ENCODE measurements around the gene GLCE. TPM values are rescaled to one million over a fixed set of nuclear protein-coding genes. Genes with fewer than 3 reads are reported as not detected.

GLCE gene
- total and polyA plus RNA-seq, 4 experiments from 2014 or later = 6.1 to 9.0 (median 7.2) TPM

DNA sequence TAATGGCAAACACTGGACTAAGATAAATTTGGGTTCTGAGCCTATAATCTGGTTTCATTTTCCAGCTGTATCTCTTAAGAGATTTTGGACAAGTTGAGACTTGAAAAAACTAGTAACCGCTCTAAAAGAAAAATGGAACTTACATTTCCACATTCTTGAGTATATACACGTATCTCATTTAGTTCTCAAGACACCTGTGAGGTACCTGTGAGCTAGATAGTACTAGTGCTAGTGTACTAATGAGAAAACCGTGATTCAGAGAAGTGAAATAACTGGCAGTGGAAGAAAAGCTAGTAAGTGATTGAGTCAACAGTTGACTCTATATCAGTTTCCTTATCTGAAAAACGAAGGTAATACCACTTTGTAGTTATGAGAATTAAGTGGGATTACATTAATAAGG, 76.1 kb downstream of the GLCE start:
- Mint-ChIP-seq H3K27ac (no peak overlapping the region), H3K36me3 (peaks cover 3 to 15% of the 10 kb centered on the region in 2 donors)

GRCh38 chr15:69237718-69238117, 77.3 kb downstream of the GLCE start:
- Histone ChIP-seq H3K4me1 (ENCODE audit: insufficient read depth, low read length) (no peaks in the 10 kb centered on the region), H3K4me3 (ENCODE audit: low read length in 2 of 2) (no peak overlapping the region), H3K9me3 (ENCODE audit: control insufficient read depth in 1 of 2, low read length in 2 of 2) (no peaks in the 10 kb centered on the region), H3K27me3 (ENCODE audit: insufficient read depth, low read length) (no peaks in the 10 kb centered on the region), H3K27ac (ENCODE audit: low read depth, low read length) (no peak overlapping the region), H3K36me3 (ENCODE audit: insufficient read depth, low read length) (no peaks in the 10 kb centered on the region)
- Mint-ChIP-seq H3K4me1 (no peaks in the 10 kb centered on the region), H3K27me3 (no peaks in the 10 kb centered on the region), H3K4me3 (no peak overlapping the region), H3K36me3 (peaks cover 3 to 8% of the 10 kb centered on the region in 2 donors), H3K27ac (no peak overlapping the region), H3K9me3 (peaks cover 0 to 8% (median 0%) of the 10 kb centered on the region in 8 donors)
- intact Hi-C loops (cut with micrococcal nuclease) = no loop called here
- ChIA-PET CTCF (ENCODE audit: partially characterized antibody) (interaction anchor here (0.8 kb wide), 1 partner anchor 157 kb away, joined by 3 read pairs; no protein-coding TSS in a partner anchor), POLR2A (ENCODE audit: partially characterized antibody) (no interaction called here)
- no peak for DNase-seq

More for the DNA sequence above, 76.1 kb downstream of the GLCE start:
- DNase-seq = no peak
- no peaks in the 10 kb centered on the region for H3K27me3 ChIP-seq (ENCODE audit: insufficient read depth, low read length)
- no peaks in the 10 kb centered on the region for H3K36me3 ChIP-seq (ENCODE audit: insufficient read depth, low read length)
- Mint-ChIP-seq H3K9me3 (peaks cover 0 to 8% (median 0%) of the 10 kb centered on the region in 8 donors), H3K4me1 (no peaks in the 10 kb centered on the region), H3K4me3 (no peak overlapping the region), H3K27me3 (no peaks in the 10 kb centered on the region)
- CTCF ChIA-PET (ENCODE audit: partially characterized antibody) = no interaction called here
- H3K9me3 ChIP-seq (ENCODE audit: control insufficient read depth in 1 of 2, low read length in 2 of 2) = no peaks in the 10 kb centered on the region
- H3K4me3 ChIP-seq (ENCODE audit: low read length in 2 of 2) = no peak overlapping the region
- intact Hi-C loops (cut with micrococcal nuclease) = no loop called here
- POLR2A ChIA-PET (ENCODE audit: partially characterized antibody) = no interaction called here
- H3K4me1 ChIP-seq (ENCODE audit: insufficient read depth, low read length) = no peaks in the 10 kb centered on the region
- no peak overlapping the region for H3K27ac ChIP-seq (ENCODE audit: low read depth, low read length)

DNA sequence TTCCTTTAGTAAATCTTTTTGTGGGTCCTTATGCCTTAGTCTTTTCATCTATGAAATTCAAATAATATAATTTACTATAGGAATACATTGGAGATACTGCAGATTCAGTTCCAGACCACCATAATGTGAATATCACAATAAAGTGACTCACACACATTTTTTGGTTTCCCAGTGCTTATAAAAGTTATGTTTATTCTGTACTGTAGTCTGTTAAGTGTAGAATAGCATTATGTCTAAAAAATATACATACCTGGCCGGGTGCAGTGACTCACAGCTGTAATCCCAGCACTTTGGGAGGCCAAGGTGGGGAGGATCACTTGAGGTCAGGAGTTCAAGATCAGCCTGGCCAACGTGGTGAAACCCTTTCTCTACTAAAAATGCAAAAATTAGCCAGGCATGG, 84.4 kb downstream of the GLCE start:
- H3K36me3 ChIP-seq (ENCODE audit: insufficient read depth, low read length) = no peaks in the 10 kb centered on the region
- H3K4me1 ChIP-seq (ENCODE audit: insufficient read depth, low read length) = no peaks in the 10 kb centered on the region
- no peaks in the 10 kb centered on the region for H3K27me3 ChIP-seq (ENCODE audit: insufficient read depth, low read length)
- Mint-ChIP-seq H3K4me1 (no peaks in the 10 kb centered on the region), H3K4me3 (no peak overlapping the region), H3K27ac (no peak overlapping the region), H3K27me3 (no peaks in the 10 kb centered on the region), H3K9me3 (peaks cover 0 to 2% (median 0%) of the 10 kb centered on the region in 8 donors), H3K36me3 (peaks cover 0 to 3% of the 10 kb centered on the region in 2 donors)
- H3K27ac ChIP-seq (ENCODE audit: low read depth, low read length) = no peak overlapping the region
- ChIA-PET CTCF (ENCODE audit: partially characterized antibody) (interaction anchor here (1.4 kb wide), 1 partner anchor 16 kb away, joined by 5 read pairs; no protein-coding TSS in a partner anchor), POLR2A (ENCODE audit: partially characterized antibody) (no interaction called here)
- DNase-seq = no peak
- intact Hi-C loops (cut with micrococcal nuclease) = no loop called here
- no peaks in the 10 kb centered on the region for H3K9me3 ChIP-seq (ENCODE audit: control insufficient read depth in 1 of 2, low read length in 2 of 2)
- H3K4me3 ChIP-seq (ENCODE audit: low read length in 2 of 2) = no peak overlapping the region

- H3K27me3 Mint-ChIP-seq = no peaks in the 10 kb centered on the region
- no peak overlapping the region for H3K27ac ChIP-seq (ENCODE audit: low read depth, low read length)
- intact Hi-C loops (cut with micrococcal nuclease) = no loop called here
- ChIA-PET CTCF (ENCODE audit: partially characterized antibody) (no interaction called here), POLR2A (ENCODE audit: partially characterized antibody) (no interaction called here)
- no peaks in the 10 kb centered on the region for H3K9me3 ChIP-seq (ENCODE audit: control insufficient read depth in 1 of 2, low read length in 2 of 2)
- H3K4me1 Mint-ChIP-seq = no peaks in the 10 kb centered on the region
- peaks cover 0 to 2% (median 0%) of the 10 kb centered on the region in 8 donors for H3K9me3 Mint-ChIP-seq
- no peak overlapping the region for H3K27ac Mint-ChIP-seq
- H3K36me3 Mint-ChIP-seq = peaks cover 2 to 14% of the 10 kb centered on the region in 2 donors
- H3K36me3 ChIP-seq (ENCODE audit: insufficient read depth, low read length) = no peaks in the 10 kb centered on the region
- H3K27me3 ChIP-seq (ENCODE audit: insufficient read depth, low read length) = no peaks in the 10 kb centered on the region
- H3K4me3 Mint-ChIP-seq = no peak overlapping the region
- no peak overlapping the region for H3K4me3 ChIP-seq (ENCODE audit: low read length in 2 of 2)
- no peak for DNase-seq
- no peaks in the 10 kb centered on the region for H3K4me1 ChIP-seq (ENCODE audit: insufficient read depth, low read length)
Observed at GRCh38 chr15:69253156-69253555, 92.7 kb downstream of the GLCE start.

DNA sequence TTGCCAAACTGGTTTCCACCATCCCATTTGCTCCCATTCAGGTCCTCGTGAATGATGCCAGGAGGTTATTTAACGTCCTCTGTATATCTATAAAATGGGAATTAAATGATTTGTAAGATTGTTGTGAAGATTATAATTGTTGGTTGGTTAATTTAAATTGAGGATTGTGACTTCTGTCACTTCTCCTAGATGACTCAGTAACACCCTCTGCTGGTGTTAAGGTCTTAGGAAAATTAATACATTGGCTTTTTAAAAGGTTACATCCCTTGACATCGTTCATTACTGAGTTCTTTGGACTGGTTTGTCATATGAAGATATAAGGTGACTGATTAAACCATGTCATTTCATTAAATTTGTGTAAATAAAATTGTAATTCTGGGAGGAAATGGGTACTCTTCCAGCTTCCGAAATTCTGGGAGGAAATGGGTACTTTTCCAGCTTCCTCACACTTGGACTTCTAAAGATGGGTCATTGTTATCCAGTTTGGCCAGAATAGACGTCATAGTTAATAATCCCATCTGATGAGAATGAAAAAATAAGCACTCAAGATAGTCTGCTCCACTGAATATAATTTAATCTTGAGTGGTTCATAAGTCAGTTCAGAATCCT, 105.0 kb downstream of the GLCE start:
- H3K4me3 Mint-ChIP-seq = no peak overlapping the region
- H3K27ac Mint-ChIP-seq = no peak overlapping the region
- H3K27me3 Mint-ChIP-seq = no peaks in the 10 kb centered on the region
- intact Hi-C loops (cut with micrococcal nuclease) = no loop called here
- no peaks in the 10 kb centered on the region for H3K4me1 Mint-ChIP-seq
- Histone ChIP-seq H3K4me1 (ENCODE audit: insufficient read depth, low read length) (no peaks in the 10 kb centered on the region), H3K36me3 (ENCODE audit: insufficient read depth, low read length) (no peaks in the 10 kb centered on the region), H3K9me3 (ENCODE audit: control insufficient read depth in 1 of 2, low read length in 2 of 2) (no peaks in the 10 kb centered on the region), H3K27me3 (ENCODE audit: insufficient read depth, low read length) (no peaks in the 10 kb centered on the region), H3K4me3 (ENCODE audit: low read length in 2 of 2) (no peak overlapping the region), H3K27ac (ENCODE audit: low read depth, low read length) (no peak overlapping the region)
- ChIA-PET POLR2A (ENCODE audit: partially characterized antibody) (no interaction called here), CTCF (ENCODE audit: partially characterized antibody) (interaction anchor here (0.7 to 2.4 kb wide), 5 partner anchors 24 to 209 kb away, joined by 3 to 9 read pairs (median 5); no protein-coding TSS in a partner anchor)
- peaks cover 3 to 11% of the 10 kb centered on the region in 2 donors for H3K36me3 Mint-ChIP-seq
- H3K9me3 Mint-ChIP-seq = no peaks in the 10 kb centered on the region
- DNase-seq = peak in 4 of 5 donors; percentile 6 to 20 (median 14)

DNA sequence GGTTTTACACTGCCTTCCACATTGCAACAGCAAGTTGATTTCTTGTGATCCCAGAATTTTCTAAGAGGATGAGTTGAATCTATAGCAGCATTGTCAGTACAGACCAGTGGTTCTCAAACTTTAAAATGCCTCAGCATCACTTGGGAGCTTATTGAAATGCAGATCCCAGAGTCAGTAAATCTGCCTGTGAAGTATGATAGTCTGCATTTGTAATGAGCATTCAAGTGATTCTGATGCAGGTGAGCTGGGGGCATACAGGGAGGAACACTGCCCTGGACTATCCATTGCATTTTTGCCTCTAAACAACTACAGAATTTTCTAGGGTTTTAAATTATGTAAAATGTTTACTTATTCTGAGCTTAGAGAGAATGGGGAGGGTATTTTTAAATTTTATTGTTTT, 110.8 kb downstream of the GLCE start:
- no peaks in the 10 kb centered on the region for H3K4me1 Mint-ChIP-seq

GRCh38 chr15:69272139-69272538, 111.7 kb downstream of the GLCE start:
- intact Hi-C loops (cut with micrococcal nuclease) = no loop called here
- H3K27me3 ChIP-seq (ENCODE audit: insufficient read depth, low read length) = no peaks in the 10 kb centered on the region
- CTCF ChIA-PET (ENCODE audit: partially characterized antibody) = no interaction called here

More for the DNA sequence above, 110.8 kb downstream of the GLCE start:
- CTCF ChIA-PET (ENCODE audit: partially characterized antibody) = interaction anchor here (1.1 kb wide), 1 partner anchor 11 kb away, joined by 4 read pairs; no protein-coding TSS in a partner anchor
- no peaks in the 10 kb centered on the region for H3K9me3 Mint-ChIP-seq
- Histone ChIP-seq H3K36me3 (ENCODE audit: insufficient read depth, low read length) (no peaks in the 10 kb centered on the region), H3K4me1 (ENCODE audit: insufficient read depth, low read length) (no peaks in the 10 kb centered on the region), H3K4me3 (ENCODE audit: low read length in 2 of 2) (no peak overlapping the region), H3K27me3 (ENCODE audit: insufficient read depth, low read length) (no peaks in the 10 kb centered on the region), H3K9me3 (ENCODE audit: control insufficient read depth in 1 of 2, low read length in 2 of 2) (no peaks in the 10 kb centered on the region), H3K27ac (ENCODE audit: low read depth, low read length) (no peak overlapping the region)
- POLR2A ChIA-PET (ENCODE audit: partially characterized antibody) = no interaction called here
- H3K27me3 Mint-ChIP-seq = peaks cover 0 to 3% of the 10 kb centered on the region in 2 donors
- peaks cover 0 to 7% of the 10 kb centered on the region in 2 donors for H3K36me3 Mint-ChIP-seq
- intact Hi-C loops (cut with micrococcal nuclease) = no loop called here
- H3K27ac Mint-ChIP-seq = no peak overlapping the region
- no peak for DNase-seq
- no peak overlapping the region for H3K4me3 Mint-ChIP-seq

More at GRCh38 chr15:69272139-69272538, 111.7 kb downstream of the GLCE start:
- no peaks in the 10 kb centered on the region for H3K4me1 ChIP-seq (ENCODE audit: insufficient read depth, low read length)
- H3K9me3 ChIP-seq (ENCODE audit: control insufficient read depth in 1 of 2, low read length in 2 of 2) = no peaks in the 10 kb centered on the region
- no peak overlapping the region for H3K27ac ChIP-seq (ENCODE audit: low read depth, low read length)
- Mint-ChIP-seq H3K27me3 (peaks cover 3% of the 10 kb centered on the region in 2 donors), H3K4me1 (no peaks in the 10 kb centered on the region), H3K9me3 (peaks cover 0 to under 1% (median 0%) of the 10 kb centered on the region in 8 donors), H3K27ac (no peak overlapping the region), H3K4me3 (no peak overlapping the region), H3K36me3 (peaks cover 0 to 3% of the 10 kb centered on the region in 2 donors)
- POLR2A ChIA-PET (ENCODE audit: partially characterized antibody) = no interaction called here
- no peak for DNase-seq
- no peak overlapping the region for H3K4me3 ChIP-seq (ENCODE audit: low read length in 2 of 2)
- H3K36me3 ChIP-seq (ENCODE audit: insufficient read depth, low read length) = no peaks in the 10 kb centered on the region
